Activated naive CD8-positive, alpha-beta T cell treated with anti-CD3 and anti-CD28 coated beads, Interleukin-2, amount 10 ng/mL, durations not matched to agents 7 days and 5 days (primary cell): ENCODE measurements around the gene ATPAF1. TPM values are rescaled to one million over a fixed set of nuclear protein-coding genes. Genes with fewer than 3 reads are reported as not detected.
"Not testable (repeated sequence)": the region's sequence is repeated elsewhere in the genome, so short reads cannot be mapped to it uniquely, and the experiment has no call there.

Experiments
- ATAC-seq: fragments of 150-1000 bp; cut with Tn5 transposase; one replicate; pipeline ENCODE4 v1.10.0; 2021; ENCODE audit warnings: low read depth, moderate library complexity
- POLR2A ChIA-PET: fragments of 350-600 bp; sonication (Branson Sonifier 250); formaldehyde crosslinking; loops from one replicate; lab custom pipeline; 2021; ENCODE audit warnings: antibody characterized with exemption; lab: Charles Lee
- DNase-seq: peaks from one replicate; pipeline ENCODE4 v3.0.0; 2021
- H3K27ac Mint-ChIP-seq: one replicate; pipeline ENCODE4 v1.8.0; 2022; ENCODE audit warnings: mild to moderate bottlenecking, mixed read lengths
- H3K27me3 Mint-ChIP-seq: one replicate; pipeline ENCODE4 v1.8.0; 2022; ENCODE audit warnings: mild to moderate bottlenecking, moderate library complexity, mixed read lengths
- H3K36me3 Mint-ChIP-seq: one replicate; pipeline ENCODE4 v1.8.0; 2021; ENCODE audit warnings: mild to moderate bottlenecking, mixed read lengths
- H3K4me1 Mint-ChIP-seq: one replicate; pipeline ENCODE4 v1.8.0; 2021; ENCODE audit warnings: mixed read lengths
- H3K4me3 Mint-ChIP-seq: one replicate; pipeline ENCODE4 v1.8.0; 2022; ENCODE audit warnings: mild to moderate bottlenecking, moderate library complexity, mixed read lengths
- H3K9me3 Mint-ChIP-seq: one replicate; pipeline ENCODE4 v1.8.0; 2021; ENCODE audit warnings: mixed read lengths
- total RNA-seq, 2 experiments: library from RNA; stranded (reverse); gene quantifications; one replicate each; pipeline ENCODE4 v1.2.3, GENCODE V29; 2021

Gene ATPAF1
- total RNA-seq, 2 experiments from 2014 or later = 43.3 to 45.4 TPM

DNA sequence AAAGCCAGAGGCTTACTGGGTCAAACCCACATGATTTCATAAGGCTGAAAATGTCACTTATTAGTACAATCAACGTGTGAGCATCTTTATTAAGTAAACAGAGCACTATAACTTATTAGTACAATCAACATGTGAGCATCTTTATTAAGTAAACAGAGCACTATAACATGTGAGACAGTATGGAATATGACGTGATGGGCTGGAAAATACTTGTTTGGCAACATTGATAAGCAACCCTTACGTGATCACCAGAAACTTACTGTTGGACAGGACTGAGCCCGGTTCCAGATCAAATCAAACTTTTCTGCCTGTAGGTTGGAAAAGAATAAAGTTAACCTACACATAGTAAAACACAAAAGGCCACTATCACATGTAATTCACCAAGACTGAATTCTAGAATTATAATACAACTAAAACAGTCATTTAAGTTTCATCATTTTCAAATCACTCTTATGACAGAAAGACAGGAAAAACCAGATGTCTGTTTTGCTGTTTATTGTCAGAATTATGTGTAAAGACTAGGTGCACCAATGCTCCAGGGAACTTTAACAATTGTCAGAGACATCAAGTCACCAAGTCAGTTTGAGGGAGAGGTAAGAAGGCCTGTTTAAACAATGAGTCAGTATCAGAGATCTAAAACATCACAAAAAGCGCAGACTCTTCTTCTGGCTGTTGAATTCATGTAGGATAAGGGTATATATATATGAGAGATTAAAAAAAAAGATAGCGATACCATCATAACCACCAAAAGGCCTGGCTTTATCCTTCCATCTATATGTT lies 15.7 kb downstream of the ATPAF1 start:
- Mint-ChIP-seq H3K4me3 (no peak overlapping the region), H3K36me3 (peaks cover 52% of the 10 kb centered on the region), H3K9me3 (peaks cover 10% of the 10 kb centered on the region), H3K27me3 (no peaks in the 10 kb centered on the region), H3K4me1 (no peaks in the 10 kb centered on the region), H3K27ac (no peak overlapping the region)
- no peak for DNase-seq
- ATAC-seq = no peak
- POLR2A ChIA-PET = no interaction called here

DNA sequence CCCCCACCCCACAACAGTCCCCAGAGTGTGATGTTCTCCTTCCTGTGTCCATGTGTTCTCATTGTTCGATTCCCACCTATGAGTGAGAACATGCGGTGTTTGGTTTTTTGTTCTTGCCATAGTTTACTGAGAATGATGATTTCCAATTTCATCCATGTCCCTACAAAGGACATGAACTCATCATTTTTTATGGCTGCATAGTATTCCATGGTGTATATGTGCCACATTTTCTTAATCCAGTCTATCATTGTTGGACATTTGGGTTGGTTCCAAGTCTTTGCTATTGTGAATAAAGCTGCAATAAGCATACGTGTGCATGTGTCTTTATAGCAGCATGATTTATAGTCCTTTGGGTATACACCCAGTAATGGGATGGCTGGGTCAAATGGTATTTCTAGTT lies 17.0 kb downstream of the ATPAF1 start:
- H3K9me3 Mint-ChIP-seq = peaks cover 14% of the 10 kb centered on the region
- peaks cover 62% of the 10 kb centered on the region for H3K36me3 Mint-ChIP-seq
- H3K27ac Mint-ChIP-seq, H3K4me3 Mint-ChIP-seq, DNase-seq, POLR2A ChIA-PET, H3K4me1 Mint-ChIP-seq, ATAC-seq, H3K27me3 Mint-ChIP-seq: not testable (repeated sequence)

- Mint-ChIP-seq H3K27ac (no peak overlapping the region), H3K9me3 (peaks cover 14% of the 10 kb centered on the region)
Observed at GRCh38 chr1:46650491-46650890, 17.7 kb downstream of the ATPAF1 start.

GRCh38 chr1:46649764-46650163 lies 18.4 kb downstream of the ATPAF1 start:
- no peak for ATAC-seq
- POLR2A ChIA-PET = no interaction called here

More at GRCh38 chr1:46650491-46650890, 17.7 kb downstream of the ATPAF1 start:
- DNase-seq = no peak
- H3K4me1 Mint-ChIP-seq = no peaks in the 10 kb centered on the region
- POLR2A ChIA-PET = no interaction called here
- no peaks in the 10 kb centered on the region for H3K27me3 Mint-ChIP-seq
- no peak for ATAC-seq
- no peak overlapping the region for H3K4me3 Mint-ChIP-seq
- H3K36me3 Mint-ChIP-seq = peaks cover 56% of the 10 kb centered on the region

GRCh38 chr1:46647611-46648010 lies 20.6 kb downstream of the ATPAF1 start:
- POLR2A ChIA-PET = no interaction called here
- peaks cover 45% of the 10 kb centered on the region for H3K36me3 Mint-ChIP-seq
- H3K27ac Mint-ChIP-seq = no peak overlapping the region
- no peaks in the 10 kb centered on the region for H3K4me1 Mint-ChIP-seq
- no peak overlapping the region for H3K4me3 Mint-ChIP-seq
- H3K9me3 Mint-ChIP-seq = peaks cover 9% of the 10 kb centered on the region
- ATAC-seq (no peak), DNase-seq (no peak)
- no peaks in the 10 kb centered on the region for H3K27me3 Mint-ChIP-seq

More at GRCh38 chr1:46649764-46650163, 18.4 kb downstream of the ATPAF1 start:
- no peaks in the 10 kb centered on the region for H3K4me1 Mint-ChIP-seq
- DNase-seq = no peak
- no peak overlapping the region for H3K4me3 Mint-ChIP-seq
- H3K36me3 Mint-ChIP-seq = peaks cover 50% of the 10 kb centered on the region
- no peak overlapping the region for H3K27ac Mint-ChIP-seq
- peaks cover 11% of the 10 kb centered on the region for H3K9me3 Mint-ChIP-seq
- no peaks in the 10 kb centered on the region for H3K27me3 Mint-ChIP-seq

GRCh38 chr1:46646844-46647243 lies 21.3 kb downstream of the ATPAF1 start:
- ATAC-seq = no peak
- Mint-ChIP-seq H3K36me3 (peaks cover 45% of the 10 kb centered on the region), H3K4me1 (no peaks in the 10 kb centered on the region), H3K4me3 (no peak overlapping the region), H3K9me3 (peaks cover 9% of the 10 kb centered on the region), H3K27me3 (no peaks in the 10 kb centered on the region), H3K27ac (no peak overlapping the region)
- POLR2A ChIA-PET = no interaction called here
- DNase-seq = no peak

GRCh38 chr1:46646331-46646730 lies 21.8 kb downstream of the ATPAF1 start:
- peaks cover 44% of the 10 kb centered on the region for H3K36me3 Mint-ChIP-seq
- ATAC-seq = no peak
- H3K27ac Mint-ChIP-seq = no peak overlapping the region
- POLR2A ChIA-PET = no interaction called here
- H3K4me3 Mint-ChIP-seq = no peak overlapping the region
- DNase-seq = no peak
- no peaks in the 10 kb centered on the region for H3K4me1 Mint-ChIP-seq
- no peaks in the 10 kb centered on the region for H3K27me3 Mint-ChIP-seq
- peaks cover 9% of the 10 kb centered on the region for H3K9me3 Mint-ChIP-seq

- Mint-ChIP-seq H3K36me3 (peaks cover 42% of the 10 kb centered on the region), H3K27ac (no peak overlapping the region), H3K4me1 (no peaks in the 10 kb centered on the region), H3K9me3 (peaks cover 9% of the 10 kb centered on the region), H3K4me3 (no peak overlapping the region), H3K27me3 (no peaks in the 10 kb centered on the region)
- ATAC-seq (no peak), DNase-seq (no peak)
- POLR2A ChIA-PET = interaction anchor here (1.2 kb wide), 1 partner anchor 32 kb away, joined by 3 read pairs; no protein-coding TSS in a partner anchor
Observed at GRCh38 chr1:46645815-46646214, 22.3 kb downstream of the ATPAF1 start.

DNA sequence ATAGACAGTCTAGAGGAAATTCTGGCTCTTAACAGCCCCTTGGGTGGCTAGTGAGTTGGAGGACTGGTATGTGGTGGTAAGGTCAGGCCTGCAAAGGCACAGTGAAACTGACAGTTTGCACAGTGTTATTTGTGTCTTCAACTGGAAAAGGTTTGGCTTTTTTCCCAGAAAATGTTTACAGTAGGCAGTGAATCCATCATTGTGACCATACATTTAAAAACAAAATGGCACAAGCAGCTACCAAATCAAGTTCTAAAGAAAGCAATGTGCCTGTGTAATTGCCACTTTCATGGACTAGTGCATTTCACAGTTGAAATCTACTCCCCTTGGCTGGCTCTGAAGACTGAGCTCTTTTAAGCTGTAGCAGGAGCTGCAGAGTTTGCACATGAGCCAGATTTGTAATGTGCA lies 24.8 kb downstream of the ATPAF1 start:
- DNase-seq = no peak
- Mint-ChIP-seq H3K36me3 (peaks cover 23% of the 10 kb centered on the region), H3K4me3 (no peak overlapping the region), H3K9me3 (peaks cover 4% of the 10 kb centered on the region), H3K4me1 (no peaks in the 10 kb centered on the region), H3K27me3 (no peaks in the 10 kb centered on the region), H3K27ac (no peak overlapping the region)
- POLR2A ChIA-PET = interaction anchor here (0.8 kb wide), 1 partner anchor 418 kb away, joined by 3 read pairs; no protein-coding TSS in a partner anchor
- ATAC-seq = no peak

DNA sequence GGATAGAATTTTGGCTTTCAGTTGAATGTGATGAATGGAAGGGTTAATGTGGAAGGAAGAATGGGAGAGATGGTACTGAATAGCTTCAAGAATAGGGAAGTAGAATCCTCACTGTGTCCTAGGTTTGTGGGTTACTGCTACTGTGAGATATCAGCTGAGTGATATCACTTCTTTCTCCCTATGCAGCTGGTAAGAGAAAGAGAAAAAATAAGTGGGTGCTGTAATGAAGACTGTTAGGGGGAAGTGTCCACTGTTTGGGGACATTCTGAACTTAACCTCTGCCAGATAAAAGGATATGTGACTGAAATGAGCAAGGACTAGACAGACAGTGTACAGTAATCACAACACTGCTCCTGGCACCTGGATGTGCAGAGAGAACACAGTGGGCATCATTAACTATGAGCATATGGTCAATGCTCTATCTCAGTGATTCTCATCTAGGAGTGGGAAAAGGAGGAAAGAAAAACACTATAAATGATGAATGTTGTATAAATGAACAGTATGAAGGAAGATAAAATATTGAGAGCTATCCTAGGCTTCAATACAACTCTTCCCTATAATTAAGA lies 26.0 kb downstream of the ATPAF1 start:
- Mint-ChIP-seq H3K4me3 (no peak overlapping the region), H3K9me3 (peaks cover under 1% of the 10 kb centered on the region), H3K27me3 (no peaks in the 10 kb centered on the region), H3K4me1 (no peaks in the 10 kb centered on the region), H3K27ac (no peak overlapping the region), H3K36me3 (peaks cover 18% of the 10 kb centered on the region)
- POLR2A ChIA-PET = no interaction called here
- no peak for ATAC-seq
- no peak for DNase-seq

DNA sequence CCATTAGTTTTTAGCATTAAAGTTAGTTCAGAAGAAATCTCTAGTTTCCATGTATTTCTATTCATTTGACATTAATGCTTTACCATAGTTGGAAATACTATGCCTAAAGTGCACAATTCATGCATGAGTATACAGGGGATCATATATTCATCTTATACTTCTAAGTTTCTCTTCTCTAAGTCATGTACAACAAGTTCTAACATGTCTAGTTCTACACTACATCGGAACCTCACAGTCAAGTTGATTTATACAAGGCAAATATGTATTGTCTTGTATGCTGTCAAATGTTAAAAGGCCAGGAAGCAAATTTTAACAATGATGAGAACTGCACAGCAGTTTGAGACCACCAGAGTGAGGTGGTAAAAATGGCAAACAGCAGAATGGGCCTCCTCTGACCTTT lies 28.6 kb downstream of the ATPAF1 start:
- ATAC-seq = no peak
- Mint-ChIP-seq H3K27me3 (no peaks in the 10 kb centered on the region), H3K27ac (no peak overlapping the region), H3K36me3 (peaks cover 8% of the 10 kb centered on the region), H3K4me3 (no peak overlapping the region), H3K4me1 (no peaks in the 10 kb centered on the region), H3K9me3 (no peaks in the 10 kb centered on the region)
- DNase-seq = no peak
- POLR2A ChIA-PET = no interaction called here

DNA sequence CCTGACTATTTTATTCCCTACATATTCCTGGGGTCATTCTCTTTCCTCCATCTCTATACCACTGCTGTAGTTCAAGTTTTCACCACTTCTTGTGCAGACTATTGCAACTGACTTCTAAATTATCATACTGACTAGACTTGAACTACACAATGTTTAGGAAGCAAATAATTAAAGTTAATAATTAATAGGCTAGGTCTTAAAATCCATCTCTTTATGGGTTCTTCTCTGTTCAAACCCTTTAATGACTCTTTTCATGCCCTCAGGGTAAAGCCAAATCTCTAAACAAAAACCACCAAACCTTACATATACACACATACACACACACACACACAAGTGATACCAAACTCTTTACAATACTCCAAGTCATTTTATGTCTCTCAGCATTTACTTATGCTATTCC lies 29.2 kb downstream of the ATPAF1 start:
- no peak for ATAC-seq
- DNase-seq = no peak
- no peaks in the 10 kb centered on the region for H3K27me3 Mint-ChIP-seq
- POLR2A ChIA-PET = no interaction called here
- no peak overlapping the region for H3K4me3 Mint-ChIP-seq
- no peaks in the 10 kb centered on the region for H3K4me1 Mint-ChIP-seq
- peaks cover 8% of the 10 kb centered on the region for H3K36me3 Mint-ChIP-seq
- H3K9me3 Mint-ChIP-seq = no peaks in the 10 kb centered on the region
- H3K27ac Mint-ChIP-seq = no peak overlapping the region

- H3K4me3 Mint-ChIP-seq = no peak overlapping the region
- ATAC-seq = no peak
- no peak overlapping the region for H3K27ac Mint-ChIP-seq
- H3K36me3 Mint-ChIP-seq = peaks cover 11% of the 10 kb centered on the region
- no peaks in the 10 kb centered on the region for H3K27me3 Mint-ChIP-seq
- no peaks in the 10 kb centered on the region for H3K9me3 Mint-ChIP-seq
- DNase-seq = no peak
- POLR2A ChIA-PET = no interaction called here
- no peaks in the 10 kb centered on the region for H3K4me1 Mint-ChIP-seq
Observed at GRCh38 chr1:46637444-46638083, 30.6 kb downstream of the ATPAF1 start.

DNA sequence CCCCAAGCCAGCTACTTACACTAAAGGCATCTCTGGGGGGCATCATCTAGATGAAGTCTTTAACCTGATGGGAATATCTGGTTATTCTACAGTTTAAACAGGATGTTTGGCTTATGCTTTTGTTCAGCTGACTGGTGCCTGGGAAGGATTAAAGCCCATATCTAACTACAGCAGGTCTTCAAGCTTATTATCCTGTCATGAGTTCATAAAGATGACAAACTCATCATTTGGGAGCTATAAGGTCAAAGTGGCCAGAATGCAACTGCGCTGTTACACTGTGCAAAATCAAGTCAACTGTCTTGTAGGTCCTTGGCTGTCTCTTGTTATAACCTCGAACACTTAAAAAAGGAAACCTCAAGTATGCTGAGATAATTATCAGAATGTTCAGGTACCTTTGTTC lies 33.0 kb downstream of the ATPAF1 start:
- peaks cover 3% of the 10 kb centered on the region for H3K36me3 Mint-ChIP-seq
- no peak overlapping the region for H3K4me3 Mint-ChIP-seq
- no peak overlapping the region for H3K27ac Mint-ChIP-seq
- no peak for ATAC-seq
- H3K4me1 Mint-ChIP-seq = no peaks in the 10 kb centered on the region
- POLR2A ChIA-PET = no interaction called here
- no peaks in the 10 kb centered on the region for H3K9me3 Mint-ChIP-seq
- DNase-seq = no peak
- H3K27me3 Mint-ChIP-seq = no peaks in the 10 kb centered on the region
